DMS53 (cell line): ENCODE measurements around the gene HMGB2.

Experiments
- DNase-seq: peaks from one replicate; lab custom pipeline; 2025; lab: John Stamatoyannopoulos, UW

The HMGB2 gene

DNA sequence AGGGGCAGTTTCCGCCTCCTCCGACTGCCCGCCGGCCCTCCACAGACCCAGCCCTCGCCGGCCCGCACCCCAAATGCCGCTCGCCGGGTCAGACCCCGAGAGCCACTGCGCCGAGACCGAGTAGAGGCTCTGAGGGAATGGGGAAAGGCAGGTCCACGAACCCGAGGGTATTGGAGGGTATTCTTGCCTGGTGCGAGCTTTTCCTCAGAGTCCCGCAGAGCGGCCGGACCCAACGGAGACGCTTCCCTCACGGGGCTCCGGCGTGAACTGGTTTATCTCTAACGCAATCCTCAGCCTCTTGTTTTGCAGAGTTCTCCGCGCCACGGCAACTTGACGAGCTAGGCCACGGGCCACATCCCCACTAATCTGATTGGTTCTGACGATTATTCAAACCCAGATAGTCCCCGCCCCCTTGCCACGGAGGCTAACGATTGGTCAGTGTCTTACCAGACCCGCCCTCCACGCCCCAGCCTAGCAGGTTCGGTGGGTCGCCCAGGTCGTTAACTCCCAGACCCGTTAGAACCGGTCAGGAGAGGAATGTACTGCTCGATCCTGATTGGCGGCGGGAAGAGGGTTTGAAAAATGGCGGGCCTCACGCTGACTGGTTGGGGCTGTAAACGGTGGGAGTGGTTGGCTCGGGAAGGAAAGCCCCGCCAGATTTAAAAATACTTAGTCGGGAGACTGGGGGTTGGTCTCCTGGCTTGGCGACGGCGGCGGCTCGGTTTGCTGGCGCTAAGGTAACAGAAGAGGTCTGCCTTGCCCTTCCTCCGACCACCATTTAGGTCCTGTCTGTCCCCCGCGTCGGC is at the start of gene HMGB2:
TSS of gene HMGB2 (minus strand) at position 274 of the 806 bp plus-strand sequence. CDS start 709 bp downstream, outside the sequence.
- peak; percentile 99 for DNase-seq

DNA sequence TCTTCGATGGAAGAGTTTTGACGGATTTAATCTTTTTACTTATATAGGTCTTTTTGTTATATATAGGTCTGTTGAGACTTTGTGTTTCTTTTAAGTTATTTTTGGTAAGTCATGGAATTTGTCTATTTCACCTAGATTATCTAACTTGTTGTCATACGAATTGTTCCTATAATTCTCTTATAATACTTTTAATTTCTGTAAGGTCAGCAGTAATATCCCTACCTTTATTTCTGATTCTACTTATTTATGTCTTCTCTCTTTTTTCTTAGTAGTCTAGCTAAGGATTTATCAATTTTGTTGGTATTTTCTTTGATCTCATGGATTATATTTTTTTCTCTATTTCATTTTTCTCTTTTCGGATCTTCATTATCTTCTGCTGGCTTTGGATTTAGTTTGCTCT is 48.2 kb upstream of the HMGB2 start:
- DNase-seq: no peak

DNA sequence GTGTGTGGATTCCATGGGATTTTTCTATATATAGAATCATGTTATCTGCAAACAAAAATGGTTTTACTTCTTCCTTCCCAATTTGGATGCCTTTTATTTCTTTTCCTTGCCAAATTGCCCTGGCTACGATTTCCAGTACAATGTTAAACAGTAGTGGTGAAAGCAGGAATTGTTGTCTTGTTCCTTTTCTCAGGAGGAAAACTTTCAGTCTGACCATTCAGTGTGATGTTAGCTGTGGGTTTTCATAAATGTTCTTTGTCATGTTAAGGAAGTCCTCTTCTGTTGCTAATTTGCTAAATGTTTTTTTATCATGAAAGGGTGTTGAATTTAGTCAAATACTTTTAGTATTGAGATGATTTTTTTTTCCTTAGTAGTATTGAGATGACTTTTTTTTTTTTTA is 47.5 kb upstream of the HMGB2 start:
- DNase-seq: no peak

DNA sequence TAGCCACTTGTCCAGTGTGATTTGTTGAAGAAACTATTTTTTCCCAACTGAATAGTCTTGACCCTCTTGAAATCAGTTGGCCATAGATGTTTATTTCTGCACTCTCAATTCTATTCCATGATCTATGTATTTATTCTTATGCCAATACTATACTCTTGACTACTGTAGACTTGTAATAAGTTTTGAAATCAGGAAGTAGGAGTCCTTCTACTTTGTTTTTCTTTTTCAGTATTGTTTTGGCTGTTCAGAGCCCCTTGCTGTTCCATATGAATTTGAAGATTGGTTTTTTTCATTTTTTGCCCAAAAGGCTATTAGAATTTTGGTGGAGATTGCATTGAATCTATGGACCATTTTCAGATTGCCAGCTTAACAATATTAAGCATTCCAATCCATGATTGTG is 46.8 kb upstream of the HMGB2 start:
- no peak for DNase-seq

DNA sequence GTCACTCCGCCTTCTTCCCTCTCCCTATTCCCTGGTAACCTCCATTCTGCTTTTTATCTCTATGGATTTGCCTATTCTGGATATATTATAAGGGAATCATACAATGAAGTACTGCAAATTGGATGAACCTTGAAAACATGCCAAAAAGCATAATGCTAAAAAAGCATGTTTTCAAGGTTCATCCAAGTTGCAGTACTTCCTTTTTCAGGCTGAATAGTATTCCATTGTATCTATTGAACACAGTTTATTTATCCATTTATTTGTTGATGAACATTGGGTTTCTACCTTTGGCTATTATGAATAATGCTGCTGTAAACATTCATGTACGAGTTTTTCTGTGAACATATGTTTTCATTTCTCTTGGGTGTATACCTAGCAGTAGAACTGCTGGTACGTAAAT is 45.8 kb upstream of the HMGB2 start:
- DNase-seq: no peak

DNA sequence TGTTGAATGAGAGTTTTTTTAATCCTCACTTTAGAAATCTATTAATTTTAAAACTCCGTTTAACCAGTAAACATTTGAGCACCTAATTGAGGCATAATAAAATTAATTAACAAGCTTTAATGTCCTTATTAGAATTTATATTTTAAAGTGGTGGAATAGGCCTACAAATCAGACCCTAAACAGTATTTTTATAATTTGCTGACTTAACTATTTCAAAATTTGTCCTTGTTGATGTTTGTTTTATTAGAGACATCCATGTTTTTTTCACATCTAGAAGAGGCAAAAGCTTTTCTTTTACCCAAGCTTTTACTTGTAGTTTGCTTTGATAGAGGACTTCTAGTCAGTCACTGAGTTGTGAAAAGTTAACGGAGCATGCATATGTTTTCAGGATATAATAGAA is 40.4 kb upstream of the HMGB2 start:
- DNase-seq: no peak

DNA sequence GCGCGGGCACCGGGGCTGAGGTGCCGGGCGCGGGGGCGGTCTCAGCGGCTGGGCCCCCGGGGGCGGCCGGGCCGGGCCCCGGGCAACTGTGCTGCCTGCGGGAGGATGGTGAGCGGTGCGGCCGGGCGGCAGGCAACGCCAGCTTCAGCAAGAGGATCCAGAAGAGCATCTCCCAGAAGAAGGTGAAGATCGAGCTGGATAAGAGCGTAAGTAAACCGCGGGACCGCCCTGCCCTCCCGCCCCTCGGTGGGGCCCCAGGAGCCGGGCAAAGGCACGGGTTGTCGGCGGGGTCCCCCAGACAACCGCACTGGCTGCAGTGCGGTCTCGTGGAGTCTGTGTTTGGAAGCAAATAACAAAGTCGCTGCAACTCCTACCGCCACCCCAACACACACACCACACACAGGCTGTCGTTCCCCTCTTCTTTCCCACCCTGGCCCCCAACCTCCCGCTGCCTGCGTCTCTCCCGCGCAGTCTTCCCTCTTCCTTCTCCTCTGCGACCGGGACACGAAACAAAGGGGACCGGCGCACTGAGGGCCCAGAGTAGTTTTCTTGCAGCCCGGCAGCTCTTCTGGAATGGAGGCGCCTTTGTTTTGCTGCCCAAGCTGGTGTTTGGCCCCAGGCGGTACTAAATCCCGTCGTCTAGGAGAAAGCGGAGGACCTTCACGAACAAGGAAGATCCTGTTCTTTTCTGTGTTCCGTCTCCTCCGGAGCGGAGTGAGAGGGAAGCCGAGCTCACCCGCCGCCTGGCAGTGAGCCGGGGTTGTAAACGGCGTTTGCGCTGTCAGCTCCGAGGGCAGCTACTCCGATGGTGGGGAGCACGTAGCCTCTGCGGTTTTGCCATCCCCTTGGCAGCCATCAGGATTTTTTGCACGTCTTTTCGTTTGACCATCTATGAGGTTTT is 37.4 kb upstream of the HMGB2 start:
- peak; percentile 71 for DNase-seq

DNA sequence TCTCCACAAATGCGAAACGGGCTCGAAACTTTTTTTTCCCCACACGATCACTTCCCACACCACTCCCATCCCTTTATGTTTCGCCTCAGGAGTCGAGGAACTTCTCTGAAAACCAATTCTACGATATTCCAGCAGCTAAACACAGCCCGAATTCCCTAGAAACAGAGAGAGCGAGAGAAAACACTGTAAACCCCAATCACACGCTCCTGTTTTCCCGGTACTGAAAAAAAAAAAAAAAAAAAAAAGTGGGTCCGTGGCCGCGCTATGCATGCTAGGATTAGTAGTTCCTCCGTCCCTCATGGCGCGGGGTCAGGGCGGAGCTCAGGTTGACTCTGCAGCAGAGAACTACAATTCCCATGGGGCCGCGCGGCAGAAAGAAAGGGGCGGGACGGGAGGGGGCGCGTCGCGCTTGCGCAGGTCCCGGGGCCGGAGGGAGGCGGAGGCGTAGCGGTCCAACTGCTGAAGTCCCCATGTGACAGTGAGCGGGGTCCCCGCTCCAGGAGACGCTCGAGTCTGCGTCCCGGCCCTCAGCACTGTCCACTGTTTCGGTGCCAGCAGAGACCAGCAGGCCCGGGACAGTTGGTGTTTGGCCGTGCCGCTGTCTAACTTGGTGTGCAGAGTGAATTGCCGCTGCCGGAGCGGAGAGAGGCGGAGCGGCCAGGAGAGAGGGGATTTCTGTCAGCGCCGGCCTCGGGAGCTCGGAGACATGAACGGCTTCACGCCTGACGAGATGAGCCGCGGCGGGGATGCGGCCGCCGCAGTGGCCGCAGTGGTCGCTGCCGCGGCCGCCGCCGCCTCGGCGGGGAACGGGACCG is 36.5 kb upstream of the HMGB2 start, which contains the start of gene SAP30:
TSS of gene SAP30 (plus strand) at position 478 of the 815 bp plus-strand sequence. CDS start at position 707, 229 bp downstream.
- DNase-seq: peak; percentile 97

DNA sequence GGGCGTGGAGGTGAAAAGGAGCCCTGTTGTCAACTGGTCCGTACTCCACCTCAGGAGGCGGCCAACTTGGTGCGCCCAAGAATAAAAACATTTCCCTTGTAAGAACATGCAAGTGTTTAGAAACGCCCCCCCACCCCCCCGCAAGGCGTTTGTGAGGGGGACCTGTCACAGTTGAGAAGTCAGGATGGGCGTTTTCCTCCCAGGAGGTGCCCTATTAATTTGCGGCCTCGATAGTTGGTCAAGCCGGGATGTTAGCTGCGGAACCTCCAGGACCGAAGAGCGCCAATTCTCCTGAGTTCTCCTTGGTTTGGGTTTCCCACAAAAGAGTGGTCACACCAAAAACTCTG is 35.9 kb upstream of the HMGB2 start:
- peak; percentile 68 for DNase-seq

DNA sequence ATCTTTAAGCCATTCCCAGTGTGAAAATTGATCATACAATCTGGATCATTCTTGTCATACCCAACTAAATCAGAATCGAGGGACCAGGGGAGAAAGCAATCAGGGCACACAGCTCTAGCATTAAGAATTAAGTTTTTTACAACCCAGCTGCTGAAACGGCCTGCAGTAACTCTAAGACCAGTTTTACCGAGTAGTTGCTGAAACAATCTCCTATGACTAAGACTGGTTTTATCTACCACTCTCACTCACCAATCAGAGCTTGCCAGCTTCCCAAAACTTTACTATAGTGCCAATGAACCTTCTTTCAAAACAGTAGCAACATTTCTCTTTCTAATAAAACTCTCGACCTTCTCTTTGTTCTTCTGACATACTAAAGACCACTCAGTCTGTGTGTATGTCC is 33.8 kb upstream of the HMGB2 start:
- DNase-seq: no peak

DNA sequence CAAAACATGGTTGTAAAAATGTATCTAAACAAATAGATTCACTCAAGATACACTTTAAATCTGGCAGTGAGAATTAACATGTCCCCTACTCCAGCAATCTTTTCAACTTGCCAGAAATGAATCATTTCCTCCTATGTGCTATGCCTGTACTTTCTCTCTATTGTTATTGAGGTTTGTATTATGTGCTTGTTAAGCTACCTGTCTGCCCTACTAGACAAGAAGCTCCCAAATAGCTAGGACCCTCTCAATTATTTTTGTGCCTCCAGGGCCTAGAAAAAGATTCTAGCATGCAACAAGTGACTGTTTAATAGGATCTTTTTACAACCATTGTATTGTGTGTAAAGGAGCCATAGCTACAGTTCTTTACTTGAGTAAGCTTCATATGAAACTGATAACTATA is 33.1 kb upstream of the HMGB2 start:
- no peak for DNase-seq

DNA sequence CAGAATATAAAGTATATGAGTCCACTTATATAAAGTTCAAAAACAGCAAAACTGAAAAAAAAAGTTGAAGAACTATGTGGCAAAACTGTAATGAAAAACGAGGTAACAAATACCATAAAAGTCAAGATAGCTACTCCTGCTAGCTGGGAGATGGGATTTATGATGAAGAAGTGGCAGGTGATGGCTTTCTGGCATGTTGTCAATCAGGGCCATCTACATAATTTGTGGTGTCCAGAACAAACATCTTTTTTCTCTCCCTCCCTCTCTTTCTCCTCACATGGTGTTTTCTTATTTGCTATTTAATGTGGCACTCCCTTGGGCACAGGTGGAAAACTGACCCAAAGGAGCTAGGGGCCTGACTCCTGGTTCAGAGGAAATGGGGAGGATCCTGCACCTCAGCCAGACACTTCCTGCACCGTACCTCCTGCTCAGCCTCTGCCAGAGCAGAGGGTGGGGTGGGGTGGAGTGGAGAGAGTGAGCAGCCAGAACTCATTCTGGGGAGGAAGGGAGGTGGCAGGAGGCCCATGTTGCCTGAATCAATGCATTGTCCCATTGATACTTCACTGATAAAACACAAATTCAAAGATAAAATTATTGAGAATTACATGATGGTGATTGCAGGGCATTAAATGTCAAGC is 31.3 kb upstream of the HMGB2 start:
- DNase-seq: no peak

DNA sequence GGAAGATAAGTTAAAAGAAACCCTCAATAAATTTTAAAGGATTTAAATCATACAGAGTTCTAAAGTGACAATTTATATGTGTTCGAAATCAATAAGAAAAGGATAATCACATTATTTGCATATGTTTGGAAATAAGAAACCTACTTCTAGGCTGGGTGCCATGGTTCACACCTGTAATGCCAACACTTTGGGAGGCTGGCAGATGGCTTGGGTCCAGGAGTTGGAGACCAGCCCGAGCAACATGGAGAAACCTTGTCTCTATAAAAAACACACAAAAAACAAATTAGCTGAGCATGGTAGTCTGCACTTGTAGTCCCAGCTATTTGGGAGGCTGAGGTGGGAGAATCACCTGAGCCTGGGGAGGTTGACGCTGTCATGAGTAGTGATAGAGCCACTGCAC is 28.5 kb upstream of the HMGB2 start:
- DNase-seq: no peak

DNA sequence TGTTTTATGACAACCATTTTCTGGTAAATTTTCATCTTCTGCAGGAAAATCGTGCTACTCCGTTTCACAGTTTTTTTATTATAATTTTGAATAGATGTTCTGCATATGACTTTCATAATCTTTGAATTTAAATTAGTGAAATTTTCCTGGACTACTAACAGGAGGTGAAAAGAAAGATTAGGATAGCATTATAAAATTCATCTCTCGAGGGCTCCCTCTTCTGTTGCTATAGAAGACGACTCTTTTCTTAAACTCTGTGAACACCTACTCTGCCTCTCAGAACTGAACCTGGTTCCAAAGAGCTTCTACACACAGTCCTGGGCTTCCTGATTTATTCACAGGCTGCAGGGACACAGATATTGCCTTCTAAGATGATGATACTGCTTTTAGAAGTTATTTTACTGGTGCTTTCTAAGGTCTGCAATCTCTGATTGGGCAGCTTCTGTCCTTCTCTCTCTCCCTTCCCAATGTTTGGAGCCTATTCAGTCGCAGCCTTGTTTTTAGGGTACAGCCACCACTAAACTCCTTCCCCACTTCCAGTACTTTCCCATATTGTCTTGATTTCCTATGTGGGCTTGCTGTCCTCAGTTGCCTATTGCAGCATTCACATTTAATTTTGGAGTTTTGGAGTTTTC is 26.5 kb upstream of the HMGB2 start:
- peak; percentile 9 for DNase-seq

DNA sequence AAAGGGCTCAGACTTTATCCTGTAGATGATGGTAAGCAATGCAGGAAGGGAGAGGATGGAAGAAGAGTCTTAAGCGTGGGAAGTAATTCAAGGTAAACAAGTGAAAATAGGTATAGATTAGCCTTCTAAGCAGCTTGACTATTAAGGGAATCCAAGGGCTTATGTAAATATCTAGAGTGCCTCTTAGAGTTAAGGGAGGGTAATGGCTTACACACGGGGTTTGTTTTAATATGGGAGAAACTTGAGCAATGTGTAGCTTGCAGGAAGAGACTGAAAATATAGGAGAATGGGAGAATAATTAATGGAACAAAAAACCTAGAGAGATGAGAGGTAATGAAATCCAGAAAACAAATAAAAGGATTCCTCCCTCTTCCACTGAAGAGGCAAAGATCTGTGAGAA is 23.8 kb upstream of the HMGB2 start:
- peak; percentile 15 for DNase-seq

DNA sequence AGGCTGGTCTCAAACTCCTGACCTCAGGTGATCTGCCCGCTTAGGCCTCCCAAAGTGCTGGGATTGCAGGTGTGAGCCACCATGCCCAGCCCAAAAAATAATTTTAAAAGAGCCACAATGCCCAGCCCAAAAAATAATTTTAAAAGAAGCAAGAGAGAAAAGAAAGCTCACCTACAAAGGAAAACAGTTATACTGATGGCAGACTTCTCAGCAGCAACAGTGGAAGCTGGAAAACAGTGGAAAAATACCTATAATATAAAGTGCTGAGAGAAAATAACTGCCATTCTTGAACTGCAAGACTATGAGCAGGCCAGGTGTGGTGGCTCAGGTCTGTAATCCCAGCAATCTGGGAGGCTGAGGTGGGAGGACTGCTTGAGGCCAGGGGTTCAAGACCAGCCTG is 13.3 kb upstream of the HMGB2 start:
- no peak for DNase-seq

DNA sequence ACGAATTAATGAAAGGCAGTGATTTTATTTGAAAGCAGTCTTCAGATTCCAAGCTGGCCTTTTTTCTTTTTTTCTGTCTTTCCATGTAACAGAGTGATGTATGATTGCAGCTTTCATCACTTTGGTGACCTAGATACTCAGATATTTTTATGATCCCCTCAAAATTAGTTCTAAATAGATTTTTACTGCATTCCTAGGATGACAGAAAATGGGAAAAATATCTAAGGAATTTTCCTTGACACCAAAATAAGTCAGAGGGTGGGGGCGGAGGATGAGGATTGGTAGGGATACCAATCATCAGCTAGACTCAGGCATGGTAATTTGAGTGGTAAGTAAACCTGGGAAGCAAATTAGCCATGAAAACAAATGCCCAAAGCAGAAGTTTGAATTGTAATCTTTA is 11.9 kb upstream of the HMGB2 start:
- DNase-seq: no peak

DNA sequence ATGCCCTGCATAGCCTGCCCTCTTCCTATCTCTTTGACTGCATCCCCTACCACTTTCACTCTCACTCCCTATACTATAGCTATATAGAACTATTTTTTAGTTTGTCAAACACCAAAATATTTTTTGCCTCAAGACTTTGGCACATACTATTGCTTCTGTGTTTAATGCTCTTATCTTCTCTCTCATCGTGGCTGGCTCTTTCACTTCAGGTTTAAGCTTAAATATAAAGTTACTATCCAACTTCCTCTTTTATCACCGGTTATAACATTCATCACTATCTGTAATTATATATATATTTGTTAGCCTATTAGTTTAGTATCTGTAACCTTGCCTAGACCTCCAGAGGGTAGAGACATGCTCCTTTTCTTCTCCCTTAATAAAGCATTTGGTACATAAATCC is 11.5 kb upstream of the HMGB2 start:
- DNase-seq: no peak

DNA sequence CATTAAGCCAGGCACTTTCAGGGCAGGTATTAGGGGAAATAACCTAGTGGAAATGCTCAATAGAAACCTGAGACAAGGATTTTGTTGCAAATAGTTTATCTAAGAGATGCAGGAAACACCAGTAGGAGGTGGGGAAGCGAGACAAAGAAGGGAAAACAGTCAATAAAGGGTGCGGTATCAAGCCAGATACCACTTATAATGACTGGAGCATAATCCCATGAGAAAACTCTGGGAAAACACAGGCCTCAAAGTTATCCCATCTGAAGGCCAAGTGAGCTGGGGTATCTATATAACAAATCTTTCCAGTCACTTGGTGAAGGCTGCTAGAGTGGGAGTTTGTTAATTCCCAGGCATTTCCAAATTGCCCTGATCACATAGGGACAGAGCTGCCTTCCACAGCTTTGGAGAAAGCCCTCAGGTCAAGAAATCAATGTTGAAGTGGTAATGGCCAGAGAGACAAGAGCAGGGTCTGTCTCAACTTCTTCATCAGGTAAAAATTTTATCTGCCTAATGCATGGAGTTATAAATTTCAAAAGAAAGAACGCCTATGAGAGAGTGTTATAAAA is 9.8 kb upstream of the HMGB2 start:
- DNase-seq: no peak

DNA sequence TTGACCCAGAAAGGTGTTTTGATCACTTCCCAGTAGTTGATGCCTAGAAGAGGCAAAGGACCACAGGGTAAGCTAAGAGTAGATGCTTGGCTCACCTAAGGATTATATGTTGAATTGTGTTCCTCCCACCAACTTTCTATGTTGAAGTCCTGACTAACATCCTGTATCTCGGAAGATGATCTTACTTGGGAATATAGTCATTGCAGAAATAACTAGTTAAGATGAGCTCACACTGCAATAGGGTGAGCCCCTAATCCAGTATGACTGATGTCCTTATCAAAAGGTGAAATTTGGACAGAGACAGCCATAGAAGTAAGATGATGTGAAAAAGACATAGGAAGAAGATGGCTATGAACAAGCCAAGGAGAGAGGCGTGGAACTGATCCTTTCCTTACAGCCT is 3.3 kb upstream of the HMGB2 start:
- no peak for DNase-seq
